LNCaP clone FGC (cell line): ENCODE results near the gene SLC16A8.

Source experiments
- DNase-seq: peaks from one replicate; pipeline ENCODE4 v3.0.0-alpha.2; 2011; ENCODE audit warnings: low read depth
- H3K4me3 ChIP-seq: 2 replicates; pipeline ENCODE4 v1.5.1; 2011; ENCODE audit warnings: mild to moderate bottlenecking, low read depth, low read length, control low read depth
- TF ChIP-seq, protein P1 (sequence below): IDR thresholded peaks from 2 replicates; pipeline ENCODE4 v1.5.1; 2012; ENCODE audit warnings: mild to moderate bottlenecking; ENCODE audit not compliant: control insufficient read depth, insufficient read depth; ENCODE audit errors: extremely low read depth

SLC16A8 gene, protein sequence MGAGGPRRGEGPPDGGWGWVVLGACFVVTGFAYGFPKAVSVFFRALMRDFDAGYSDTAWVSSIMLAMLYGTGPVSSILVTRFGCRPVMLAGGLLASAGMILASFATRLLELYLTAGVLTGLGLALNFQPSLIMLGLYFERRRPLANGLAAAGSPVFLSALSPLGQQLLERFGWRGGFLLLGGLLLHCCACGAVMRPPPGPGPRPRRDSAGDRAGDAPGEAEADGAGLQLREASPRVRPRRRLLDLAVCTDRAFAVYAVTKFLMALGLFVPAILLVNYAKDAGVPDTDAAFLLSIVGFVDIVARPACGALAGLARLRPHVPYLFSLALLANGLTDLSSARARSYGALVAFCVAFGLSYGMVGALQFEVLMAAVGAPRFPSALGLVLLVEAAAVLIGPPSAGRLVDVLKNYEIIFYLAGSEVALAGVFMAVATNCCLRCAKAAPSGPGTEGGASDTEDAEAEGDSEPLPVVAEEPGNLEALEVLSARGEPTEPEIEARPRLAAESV

DNA sequence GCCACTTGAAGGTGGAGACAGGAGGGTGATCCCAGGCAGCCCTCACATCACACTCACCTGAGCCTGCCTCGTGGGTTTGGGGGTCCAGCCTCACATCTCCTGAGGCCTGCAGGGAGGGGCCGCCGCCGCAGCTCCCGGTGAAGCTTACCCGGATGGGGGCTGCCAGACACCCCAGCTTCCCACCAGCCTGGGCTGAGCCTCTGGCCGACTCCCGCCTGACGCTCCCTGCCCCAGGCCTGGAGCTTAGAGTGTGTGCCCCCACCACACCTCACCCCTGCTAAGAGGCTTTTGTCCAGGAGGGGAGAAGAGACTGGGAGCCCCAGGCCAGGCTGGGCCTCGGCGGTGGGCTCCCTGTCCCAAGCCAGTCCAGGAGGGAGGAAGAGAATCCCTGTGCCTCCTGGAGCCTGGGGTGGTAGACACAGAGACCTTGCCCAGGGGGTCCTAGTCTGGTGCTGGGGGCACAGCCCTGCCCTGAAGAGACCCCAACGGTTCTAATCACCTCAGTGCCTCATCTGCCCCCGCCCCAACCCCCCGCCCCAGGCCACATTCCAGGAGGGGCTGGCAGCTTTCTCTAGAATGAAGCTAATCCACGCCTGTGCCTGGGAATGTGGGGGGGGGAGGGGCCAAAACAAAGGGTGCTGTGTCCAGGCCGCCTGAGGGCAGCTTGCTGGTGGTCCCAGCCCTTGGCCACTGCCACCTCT lies at the start of gene SLC16A8:
Gene SLC16A8, minus strand, starts transcription at position 254 of the 701 bp plus-strand sequence. CDS start 1,311 bp downstream, outside the sequence.
- DNase-seq, result no peak
- no peak within 1 kb of the TSS for H3K4me3 ChIP-seq
- TF ChIP-seq, protein P1, sequence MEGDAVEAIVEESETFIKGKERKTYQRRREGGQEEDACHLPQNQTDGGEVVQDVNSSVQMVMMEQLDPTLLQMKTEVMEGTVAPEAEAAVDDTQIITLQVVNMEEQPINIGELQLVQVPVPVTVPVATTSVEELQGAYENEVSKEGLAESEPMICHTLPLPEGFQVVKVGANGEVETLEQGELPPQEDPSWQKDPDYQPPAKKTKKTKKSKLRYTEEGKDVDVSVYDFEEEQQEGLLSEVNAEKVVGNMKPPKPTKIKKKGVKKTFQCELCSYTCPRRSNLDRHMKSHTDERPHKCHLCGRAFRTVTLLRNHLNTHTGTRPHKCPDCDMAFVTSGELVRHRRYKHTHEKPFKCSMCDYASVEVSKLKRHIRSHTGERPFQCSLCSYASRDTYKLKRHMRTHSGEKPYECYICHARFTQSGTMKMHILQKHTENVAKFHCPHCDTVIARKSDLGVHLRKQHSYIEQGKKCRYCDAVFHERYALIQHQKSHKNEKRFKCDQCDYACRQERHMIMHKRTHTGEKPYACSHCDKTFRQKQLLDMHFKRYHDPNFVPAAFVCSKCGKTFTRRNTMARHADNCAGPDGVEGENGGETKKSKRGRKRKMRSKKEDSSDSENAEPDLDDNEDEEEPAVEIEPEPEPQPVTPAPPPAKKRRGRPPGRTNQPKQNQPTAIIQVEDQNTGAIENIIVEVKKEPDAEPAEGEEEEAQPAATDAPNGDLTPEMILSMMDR, result no peak

DNA sequence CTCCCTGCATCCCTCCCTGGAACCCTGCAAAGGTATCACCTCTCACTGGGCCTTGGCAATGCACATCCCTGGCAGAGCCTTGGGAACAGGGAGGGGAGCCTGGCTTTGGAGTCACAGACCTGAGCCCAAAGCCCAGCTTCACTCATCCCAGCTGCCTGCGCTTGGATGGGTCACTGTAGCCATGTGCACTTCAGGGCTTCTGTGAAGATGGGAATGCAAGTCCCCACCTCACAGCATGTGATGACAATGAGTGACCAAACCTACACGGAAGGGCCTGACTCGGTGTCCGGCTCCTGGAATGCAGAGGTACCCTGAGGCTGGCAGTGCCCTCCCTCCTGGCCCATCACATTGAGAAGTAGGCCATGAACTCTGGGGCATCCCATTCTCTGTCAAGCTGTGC lies 49.3 kb upstream of the SLC16A8 start:
- DNase-seq, result no peak
- H3K4me3 ChIP-seq, result no peak overlapping the region
- TF ChIP-seq, protein P1, result no peak

DNA sequence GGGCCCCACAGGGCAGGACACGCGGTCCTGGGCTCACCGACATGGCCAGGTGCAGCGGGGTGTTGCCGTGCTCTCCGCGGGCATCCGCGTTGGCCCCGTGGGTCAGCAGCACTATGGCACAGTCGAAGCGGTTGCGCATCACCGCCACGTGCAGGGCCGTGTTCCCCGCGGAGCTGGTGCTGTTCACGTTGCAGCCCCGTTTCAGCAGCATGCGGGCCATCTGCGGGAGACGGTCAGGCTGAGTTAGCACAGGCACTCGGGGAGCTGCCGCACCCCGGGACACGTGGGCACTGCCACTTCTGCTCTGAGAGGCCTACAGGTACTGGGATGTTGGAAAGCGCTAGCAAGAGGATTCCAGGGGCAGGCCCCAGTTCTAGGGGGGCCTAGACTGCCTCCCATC lies 48.8 kb upstream of the SLC16A8 start:
- TF ChIP-seq, protein P1, result no peak
- DNase-seq, result no peak
- no peak overlapping the region for H3K4me3 ChIP-seq

DNA sequence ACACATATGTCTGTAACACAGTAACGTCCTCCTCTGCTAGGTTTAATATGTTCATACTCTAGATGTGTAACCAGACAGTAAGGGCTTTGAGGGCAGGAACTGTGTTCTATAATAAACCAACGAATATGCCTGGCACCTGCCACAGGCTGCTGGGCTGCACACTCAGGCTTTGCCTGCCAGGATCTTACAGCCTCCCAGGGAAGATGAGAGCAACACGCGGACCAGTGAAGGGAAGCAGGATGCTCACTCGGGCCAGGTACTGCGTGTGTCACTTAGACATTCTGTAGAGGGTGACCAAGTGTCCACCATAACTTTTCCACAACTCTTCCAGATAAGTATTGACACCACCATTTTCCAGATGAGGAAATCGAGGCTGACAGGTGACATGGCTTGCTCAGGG lies 48.2 kb upstream of the SLC16A8 start:
- no peak overlapping the region for H3K4me3 ChIP-seq
- DNase-seq, result no peak
- TF ChIP-seq, protein P1, result no peak

DNA sequence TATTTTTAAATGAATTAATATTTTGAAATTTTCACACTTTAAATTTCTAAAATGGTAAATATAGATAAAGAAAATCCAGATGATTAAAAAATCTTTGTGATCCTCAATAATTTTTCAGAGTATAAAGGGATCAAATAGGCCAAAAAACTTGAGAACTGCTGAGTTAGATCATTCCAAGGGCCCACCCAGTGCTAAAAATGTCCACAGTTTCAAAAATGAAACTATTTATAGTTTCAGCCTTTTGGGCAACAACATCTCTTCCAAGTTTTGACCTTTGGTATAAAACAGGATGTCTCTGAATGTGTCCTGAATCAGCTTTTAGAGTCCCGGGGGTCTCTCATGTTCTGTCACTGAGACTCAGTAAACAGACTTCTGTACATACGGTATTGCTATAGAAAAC lies 47.4 kb upstream of the SLC16A8 start:
- H3K4me3 ChIP-seq, result no peak overlapping the region
- DNase-seq, result no peak
- TF ChIP-seq, protein P1, result no peak

DNA sequence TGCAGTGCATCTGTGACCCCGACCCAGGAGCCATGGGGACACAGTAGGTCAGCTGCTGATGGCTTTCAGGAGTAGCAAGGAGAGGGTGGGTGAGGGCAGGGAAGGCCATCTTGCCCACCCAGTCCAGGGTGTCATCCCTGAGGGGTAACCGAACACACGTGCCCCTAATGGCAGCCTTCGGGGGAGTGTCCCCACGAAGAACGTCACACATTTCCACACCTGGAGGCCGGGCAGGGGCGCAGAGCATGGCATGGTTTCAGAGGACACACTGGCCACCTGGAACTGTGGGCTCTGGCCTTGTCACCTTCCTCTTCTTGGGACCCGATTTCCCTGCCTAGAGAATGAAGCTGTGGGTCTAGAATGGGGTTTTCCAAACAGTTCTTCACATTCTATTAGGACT lies 45.9 kb upstream of the SLC16A8 start:
- DNase-seq, result no peak
- TF ChIP-seq, protein P1, result no peak
- no peak overlapping the region for H3K4me3 ChIP-seq
